Lung (tissue), 12 donors: ENCODE data around the gene BBLN. TPM values are rescaled to one million over a fixed set of nuclear protein-coding genes. Genes with fewer than 3 reads are reported as not detected.

ENCODE experiments used
- ATAC-seq: fragments of 200-7000 bp; cut with Tn5 transposase; one replicate; pipeline ENCODE4 v1.9.1; 2020; ENCODE audit warnings: moderate number of reproducible peaks; ENCODE audit not compliant: insufficient read depth, low FRiP score
- DNase-seq, 3 donors: peaks; one replicate each; pipeline ENCODE4 v3.0.0-alpha.2; 2013 to 2017
- H3K27ac ChIP-seq, 2 donors: one replicate each; pipeline ENCODE4 v1.5.1; 2013; ENCODE audit warnings: mild to moderate bottlenecking in 2 of 2, moderate library complexity in 2 of 2, control low read depth in 1 of 2, inconsistent platforms in 1 of 2, low read depth in 1 of 2, low read length in 1 of 2
- H3K27me3 ChIP-seq, 3 donors: one replicate each; pipeline ENCODE4 v1.5.1; 2013; ENCODE audit warnings: low read length in 2 of 3; ENCODE audit not compliant: control insufficient read depth in 3 of 3, insufficient read depth in 3 of 3
- H3K36me3 ChIP-seq, 4 donors: one replicate each; pipeline ENCODE4 v1.5.1; 2013; ENCODE audit warnings: low read length in 4 of 4, mild to moderate bottlenecking in 1 of 4, moderate library complexity in 1 of 4; ENCODE audit not compliant: control insufficient read depth in 4 of 4, insufficient read depth in 4 of 4
- H3K4me1 ChIP-seq, 5 donors: one replicate each; pipeline ENCODE4 v1.5.1; 2013; ENCODE audit warnings: low read length in 5 of 5, mild to moderate bottlenecking in 2 of 5, moderate library complexity in 1 of 5; ENCODE audit not compliant: control insufficient read depth in 5 of 5, insufficient read depth in 5 of 5
- H3K4me3 ChIP-seq: one replicate; pipeline ENCODE4 v1.5.1; 2013; ENCODE audit warnings: mild to moderate bottlenecking, control low read depth, moderate library complexity
- H3K9ac ChIP-seq, 2 donors: one replicate each; pipeline ENCODE4 v1.5.1; 2013; ENCODE audit warnings: low read length in 2 of 2, control low read depth in 1 of 2; ENCODE audit not compliant: insufficient read depth in 1 of 2
- H3K9me3 ChIP-seq, 4 donors: one replicate each; pipeline ENCODE4 v1.5.1; 2013; ENCODE audit warnings: low read length in 3 of 4, mild to moderate bottlenecking in 1 of 4, moderate library complexity in 1 of 4; ENCODE audit not compliant: control insufficient read depth in 4 of 4, insufficient read depth in 3 of 4
- CTCF ChIP-seq: IDR thresholded peaks from 2 replicates; pipeline ENCODE4 v1.5.1; 2012; ENCODE audit warnings: mild to moderate bottlenecking; ENCODE audit errors: control extremely low read depth, extremely low read depth
- WGBS, 2 donors: extraction: QIAGEN DNeasy Blood & Tissue Kit; methylation state at CpG; one replicate each; pipeline ENCODE4 v1.1.7; 2013; 5-methylcytosine and 5-hydroxymethylcytosine counted together
- polyA plus RNA-seq, 2 donors: library from polyadenylated mRNA; stranded (reverse); fragments of 200-250 nt; gene quantifications; one replicate each; pipeline ENCODE4 v1.2.1, GENCODE V29; 2013
- total RNA-seq, 2 donors: library from RNA; depleted of rRNA in 1 of 2; stranded (reverse); fragments of >200 nt in 1 of 2; gene quantifications; one replicate each; pipeline ENCODE4 v1.2.1, GENCODE V29; 2014 to 2021
- donor health status: control.
- donor health status: control.
- donor health status: Bipolar disorder and iron deficiency.
- donor health status: healthy.
- donor health status: DM: yes; HTN: yes; CAD: no.

The BBLN gene
- total and polyA plus RNA-seq, 4 donors: 19.2 to 138 (median 61.6) TPM

- no peak for ATAC-seq
- 71 to 86% methylated on average over 15 of the region's 15 CpGs for WGBS, 2 donors
- Histone ChIP-seq H3K27me3 (peaks cover 0 to 5% (median 0%) of the 10 kb centered on the region in 3 donors), H3K9ac (no peak overlapping the region), H3K36me3 (no peaks in the 10 kb centered on the region), H3K4me1 (peaks cover 0 to 9% (median 0%) of the 10 kb centered on the region in 5 donors), H3K9me3 (no peaks in the 10 kb centered on the region), H3K4me3 (no peak overlapping the region), H3K27ac (no peak overlapping the region)
- no peak for TF ChIP-seq CTCF
- no peak for DNase-seq
Measured at GRCh38 chr9:128208946-128209669, 49.0 kb downstream of the BBLN start.

GRCh38 chr9:128211186-128211980 lies 51.3 kb downstream of the BBLN start:
- H3K9ac ChIP-seq: no peak overlapping the region
- H3K27ac ChIP-seq: no peak overlapping the region
- H3K9me3 ChIP-seq: no peaks in the 10 kb centered on the region
- TF ChIP-seq CTCF: no peak
- peaks cover 0 to 3% (median 0%) of the 10 kb centered on the region in 5 donors for H3K4me1 ChIP-seq
- H3K27me3 ChIP-seq: peaks cover 0 to 5% (median 0%) of the 10 kb centered on the region in 3 donors
- 59 to 80% methylated on average over 12 of the region's 12 CpGs for WGBS, 2 donors
- no peak overlapping the region for H3K4me3 ChIP-seq
- no peaks in the 10 kb centered on the region for H3K36me3 ChIP-seq
- DNase-seq (no peak), ATAC-seq (no peak)

- no peak overlapping the region for H3K27ac ChIP-seq
- H3K9me3 ChIP-seq: no peaks in the 10 kb centered on the region
- 78 to 89% methylated on average over 2 of the region's 2 CpGs for WGBS, 2 donors
- H3K4me1 ChIP-seq: peaks cover 0 to 3% (median 0%) of the 10 kb centered on the region in 5 donors
- TF ChIP-seq CTCF: no peak
- no peak for DNase-seq
- peaks cover 0 to under 1% (median 0%) of the 10 kb centered on the region in 3 donors for H3K27me3 ChIP-seq
- no peak overlapping the region for H3K4me3 ChIP-seq
- no peaks in the 10 kb centered on the region for H3K36me3 ChIP-seq
- ATAC-seq: no peak
- H3K9ac ChIP-seq: no peak overlapping the region
Measured at GRCh38 chr9:128211981-128212281, 51.9 kb downstream of the BBLN start.

Other genes starting within 250 kb of the BBLN start
- 10 to 100 TPM; 42.7 to 96.2 TPM for gene ST6GALNAC4, start 243.2 kb upstream of the BBLN start, total RNA-seq
- 10 to 100 TPM; 24.6 to 67.3 TPM for gene ST6GALNAC4, start 243.2 kb upstream of the BBLN start, polyA plus RNA-seq
- 1 to 10 TPM; 4.9 to 9.0 TPM for gene PIP5KL1, start 229.5 kb upstream of the BBLN start, total RNA-seq
- gene PIP5KL1, start 229.5 kb upstream of the BBLN start, polyA plus RNA-seq: 1 to 10 TPM; 2.0 to 4.9 TPM
- 10 to 100 TPM; 20.5 to 51.3 TPM for gene DPM2, start 222.4 kb upstream of the BBLN start, total RNA-seq
- gene DPM2, start 222.4 kb upstream of the BBLN start, polyA plus RNA-seq: 10 to 100 TPM; 50.8 to 51.1 TPM
- gene EEIG1, start 179.3 kb upstream of the BBLN start, total RNA-seq: 10 to 100 TPM; 49.6 to 66.5 TPM
- gene EEIG1, start 179.3 kb upstream of the BBLN start, polyA plus RNA-seq: 10 to 100 TPM; 13.4 to 15.8 TPM
- 1 to 10 TPM; 7.2 to 9.4 TPM for gene NAIF1, start 92.9 kb upstream of the BBLN start, total RNA-seq
- gene NAIF1, start 92.9 kb upstream of the BBLN start, polyA plus RNA-seq: 1 to 10 TPM; 8.2 to 9.4 TPM
- gene SLC25A25, start 92.0 kb upstream of the BBLN start, total RNA-seq: 10 to 100 TPM; 21.2 to 32.6 TPM
- 10 to 100 TPM; 10.5 to 27.9 TPM for gene SLC25A25, start 92.0 kb upstream of the BBLN start, polyA plus RNA-seq
- 10 to 100 TPM; 42.0 to 66.8 TPM for gene PTGES2, start 32.5 kb upstream of the BBLN start, total RNA-seq
- gene PTGES2, start 32.5 kb upstream of the BBLN start, polyA plus RNA-seq: 10 to 100 TPM; 49.9 to 59.5 TPM
- 100 to 1,000 TPM; 114 to 281 TPM for gene LCN2, start 10.8 kb upstream of the BBLN start, total RNA-seq
- gene LCN2, start 10.8 kb upstream of the BBLN start, polyA plus RNA-seq: 100 to 1,000 TPM; 309 to 842 TPM
- 10 to 100 TPM; 36.6 to 83.7 TPM for gene CIZ1, start 31.3 kb downstream of the BBLN start, total RNA-seq
- gene CIZ1, start 31.3 kb downstream of the BBLN start, polyA plus RNA-seq: 10 to 100 TPM; 43.3 to 57.6 TPM
- 10 to 100 TPM in 1 of 2 donors, 1 to 10 TPM in 1; 8.2 to 23.7 TPM for gene DNM1, start 43.1 kb downstream of the BBLN start, total RNA-seq
- 1 to 10 TPM; 1.2 to 3.9 TPM for gene DNM1, start 43.1 kb downstream of the BBLN start, polyA plus RNA-seq
- gene GOLGA2, start 115.7 kb downstream of the BBLN start, total RNA-seq: 100 to 1,000 TPM; 100 to 137 TPM
- gene GOLGA2, start 115.7 kb downstream of the BBLN start, polyA plus RNA-seq: 10 to 100 TPM; 56.0 to 79.4 TPM
- 10 to 100 TPM; 19.6 to 28.4 TPM for gene SWI5, start 116.0 kb downstream of the BBLN start, total RNA-seq
- gene SWI5, start 116.0 kb downstream of the BBLN start, polyA plus RNA-seq: 10 to 100 TPM; 22.8 to 23.6 TPM
- gene TRUB2, start 162.2 kb downstream of the BBLN start, total RNA-seq: 10 to 100 TPM; 17.2 to 28.9 TPM
- gene TRUB2, start 162.2 kb downstream of the BBLN start, polyA plus RNA-seq: 10 to 100 TPM; 14.6 to 17.1 TPM
- gene COQ4, start 162.6 kb downstream of the BBLN start, total RNA-seq: 10 to 100 TPM; 32.4 to 63.8 TPM
- gene COQ4, start 162.6 kb downstream of the BBLN start, polyA plus RNA-seq: 10 to 100 TPM; 40.8 to 57.5 TPM
- gene SLC27A4, start 180.3 kb downstream of the BBLN start, total RNA-seq: 10 to 100 TPM in 1 of 2 donors, 1 to 10 TPM in 1; 6.8 to 25.2 TPM
- gene SLC27A4, start 180.3 kb downstream of the BBLN start, polyA plus RNA-seq: 10 to 100 TPM; 23.3 to 29.7 TPM
- 10 to 100 TPM; 57.1 to 67.2 TPM for gene URM1, start 211.1 kb downstream of the BBLN start, total RNA-seq
- 10 to 100 TPM; 35.1 to 65.6 TPM for gene URM1, start 211.1 kb downstream of the BBLN start, polyA plus RNA-seq